MM.1S (cell line): ENCODE results near the gene C1QB.

Experiments used
- CTCF ChIP-seq: fragments of 300-600 bp; sonication (generic); IDR thresholded peaks from 2 replicates; pipeline ENCODE4 v1.5.1; 2016; ENCODE audit warnings: antibody characterized with exemption, low read length, mixed read lengths
- EZH2 ChIP-seq: fragments of 300-600 bp; sonication (generic); optimal IDR thresholded peaks from 2 replicates; pipeline ENCODE3; 2017; ENCODE audit warnings: low read depth, mild to moderate bottlenecking, antibody characterized with exemption, low read length, mixed read lengths

GRCh38 chr1:22697980-22698379 is 44.9 kb downstream of the C1QB start:
- no peak for TF ChIP-seq CTCF
- TF ChIP-seq EZH2, result no peak
